Measurements from ENCODE around the gene GP5. TPM values are rescaled to one million over a fixed set of nuclear protein-coding genes. Genes with fewer than 3 reads are reported as not detected.

GP5 gene
- total and polyA plus RNA-seq, 2 donors (not counting 1 experiment from before 2014, with no cell fraction given) = 0.01 to 0.15 TPM

DNA sequence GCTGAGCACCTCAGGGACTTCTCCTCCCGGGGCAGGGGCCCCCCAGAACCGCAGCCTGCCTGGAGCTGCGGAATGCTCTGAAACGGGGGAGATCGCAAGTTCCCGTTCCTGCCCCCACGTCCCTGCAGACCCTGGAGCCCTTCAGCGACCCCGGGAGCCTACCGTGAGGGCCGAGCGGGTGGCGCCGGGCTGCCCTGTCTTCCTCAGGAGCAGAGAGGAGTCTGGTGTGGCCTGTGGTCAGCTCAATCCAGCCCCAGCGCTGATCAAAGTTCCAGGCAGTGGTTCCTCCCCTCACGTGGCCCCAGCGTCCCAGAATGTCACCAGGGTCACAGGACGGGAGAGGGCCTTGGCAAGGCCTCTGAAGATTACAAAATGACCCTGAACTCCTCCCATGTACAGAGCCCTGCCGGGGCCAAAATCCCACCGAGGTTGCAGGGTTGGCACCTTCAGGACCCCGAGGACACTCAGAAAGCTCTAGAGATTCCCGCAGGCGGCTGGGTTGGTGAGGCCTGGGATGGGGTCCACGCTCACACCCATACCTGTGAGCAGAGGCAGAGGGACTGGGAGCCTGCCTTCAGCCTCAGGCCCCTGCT, 47.9 kb downstream of the GP5 start, which contains the start of gene CPN2:
Gene CPN2, minus strand, starts transcription at position 249 of the 593 bp plus-strand sequence. CDS start 8,626 bp downstream, outside the sequence.
- H3K27me3 ChIP-seq (replicated peaks in 1 of 4; ENCODE audit: control extremely low read depth in 1 of 4, control insufficient read depth in 3 of 4, insufficient read depth in 4 of 4, low read length in 3 of 4) = no peaks in the 10 kb centered on the region
- H3K4me1 ChIP-seq (ENCODE audit: control insufficient read depth in 2 of 2, insufficient read depth in 2 of 2, low read length in 2 of 2) = no peaks in the 10 kb centered on the region
- DNase-seq (no peak), ATAC-seq (ENCODE audit: low read depth) (no peak)
- no peak within 1 kb of the TSS for H3K4me3 Mint-ChIP-seq
- CTCF ChIA-PET = no interaction called here
- H4K20me1 ChIP-seq (ENCODE audit: control insufficient read depth, insufficient read depth, low read length, poor library complexity, severe bottlenecking) = no peaks in the 10 kb centered on the region
- H2AFZ ChIP-seq (ENCODE audit: insufficient read depth, low read depth, low read length, poor library complexity, severe bottlenecking) = no peak within 1 kb of the TSS
- no peak within 1 kb of the TSS for H3K4me2 ChIP-seq (replicated peaks; ENCODE audit: low read depth, low read length, poor library complexity, severe bottlenecking)
- intact Hi-C loops (cut with micrococcal nuclease) = no loop called here
- H3K9me3 Mint-ChIP-seq (ENCODE audit: insufficient read depth) = no peaks in the 10 kb centered on the region
- peaks cover 3% of the 10 kb centered on the region for H3K27me3 Mint-ChIP-seq
- 93% methylated on average over 22 of the region's 24 CpGs for WGBS (ENCODE audit: insufficient coverage)
- H3K9me3 ChIP-seq (ENCODE audit: control extremely low read depth in 1 of 3, control insufficient read depth in 2 of 3, insufficient read depth in 1 of 3, low read length in 2 of 3) = no peaks in the 10 kb centered on the region
- no peak within 1 kb of the TSS for H3K4me3 ChIP-seq (ENCODE audit: control extremely low read depth in 1 of 5, extremely low read depth in 1 of 5, insufficient read depth in 1 of 5, low read depth in 2 of 5, low read length in 4 of 5)
- H3K9ac ChIP-seq (ENCODE audit: low read length) = no peak within 1 kb of the TSS
- POLR2A ChIA-PET = no interaction called here
- TF ChIP-seq, protein P1, sequence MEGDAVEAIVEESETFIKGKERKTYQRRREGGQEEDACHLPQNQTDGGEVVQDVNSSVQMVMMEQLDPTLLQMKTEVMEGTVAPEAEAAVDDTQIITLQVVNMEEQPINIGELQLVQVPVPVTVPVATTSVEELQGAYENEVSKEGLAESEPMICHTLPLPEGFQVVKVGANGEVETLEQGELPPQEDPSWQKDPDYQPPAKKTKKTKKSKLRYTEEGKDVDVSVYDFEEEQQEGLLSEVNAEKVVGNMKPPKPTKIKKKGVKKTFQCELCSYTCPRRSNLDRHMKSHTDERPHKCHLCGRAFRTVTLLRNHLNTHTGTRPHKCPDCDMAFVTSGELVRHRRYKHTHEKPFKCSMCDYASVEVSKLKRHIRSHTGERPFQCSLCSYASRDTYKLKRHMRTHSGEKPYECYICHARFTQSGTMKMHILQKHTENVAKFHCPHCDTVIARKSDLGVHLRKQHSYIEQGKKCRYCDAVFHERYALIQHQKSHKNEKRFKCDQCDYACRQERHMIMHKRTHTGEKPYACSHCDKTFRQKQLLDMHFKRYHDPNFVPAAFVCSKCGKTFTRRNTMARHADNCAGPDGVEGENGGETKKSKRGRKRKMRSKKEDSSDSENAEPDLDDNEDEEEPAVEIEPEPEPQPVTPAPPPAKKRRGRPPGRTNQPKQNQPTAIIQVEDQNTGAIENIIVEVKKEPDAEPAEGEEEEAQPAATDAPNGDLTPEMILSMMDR (IDR thresholded peaks at IDR 0.05) = no peak
- no peak for TF ChIP-seq EZH2 (IDR thresholded peaks at IDR 0.05; ENCODE audit: borderline replicate concordance, insufficient read depth, low read depth, low read length, poor library complexity, severe bottlenecking)
- H3K27ac Mint-ChIP-seq = no peak within 1 kb of the TSS
- no peak within 1 kb of the TSS for H3K27ac ChIP-seq (ENCODE audit: low read length in 2 of 2)
- no peaks in the 10 kb centered on the region for H3K79me2 ChIP-seq (ENCODE audit: control insufficient read depth, insufficient read depth, low read length)
- H3K4me1 Mint-ChIP-seq = no peaks in the 10 kb centered on the region
- no peaks in the 10 kb centered on the region for H3K36me3 ChIP-seq (replicated peaks in 1 of 2; ENCODE audit: control extremely low read depth in 1 of 2, control insufficient read depth in 1 of 2, extremely low read depth in 1 of 2, insufficient read depth in 2 of 2, low read length in 1 of 2)

GRCh38 chr3:194350726-194351071, 48.4 kb downstream of the GP5 start:
- no peaks in the 10 kb centered on the region for H3K9me3 Mint-ChIP-seq (ENCODE audit: insufficient read depth)
- WGBS (ENCODE audit: insufficient coverage) = 100% methylated on average over 1 of the region's 3 CpGs
- no peak overlapping the region for H3K27ac Mint-ChIP-seq
- CTCF ChIA-PET = no interaction called here
- no peaks in the 10 kb centered on the region for H3K27me3 ChIP-seq (replicated peaks in 1 of 4; ENCODE audit: control extremely low read depth in 1 of 4, control insufficient read depth in 3 of 4, insufficient read depth in 4 of 4, low read length in 3 of 4)
- H2AFZ ChIP-seq (ENCODE audit: insufficient read depth, low read depth, low read length, poor library complexity, severe bottlenecking) = no peak overlapping the region
- H3K27me3 Mint-ChIP-seq = peaks cover 6% of the 10 kb centered on the region
- H3K4me3 Mint-ChIP-seq = no peak overlapping the region
- no peak for ATAC-seq (ENCODE audit: low read depth)
- H3K4me1 Mint-ChIP-seq = no peaks in the 10 kb centered on the region
- no peaks in the 10 kb centered on the region for H3K4me1 ChIP-seq (ENCODE audit: control insufficient read depth in 2 of 2, insufficient read depth in 2 of 2, low read length in 2 of 2)
- POLR2A ChIA-PET = no interaction called here
- no peak overlapping the region for H3K4me3 ChIP-seq (ENCODE audit: control extremely low read depth in 1 of 5, extremely low read depth in 1 of 5, insufficient read depth in 1 of 5, low read depth in 2 of 5, low read length in 4 of 5)
- no peak for DNase-seq
- no peak overlapping the region for H3K27ac ChIP-seq (ENCODE audit: low read length in 2 of 2)
- no peaks in the 10 kb centered on the region for H3K9me3 ChIP-seq (ENCODE audit: control extremely low read depth in 1 of 3, control insufficient read depth in 2 of 3, insufficient read depth in 1 of 3, low read length in 2 of 3)
- intact Hi-C loops (cut with micrococcal nuclease) = no loop called here
- H3K4me2 ChIP-seq (replicated peaks; ENCODE audit: low read depth, low read length, poor library complexity, severe bottlenecking) = no peak overlapping the region
- no peak overlapping the region for H3K9ac ChIP-seq (ENCODE audit: low read length)
- no peaks in the 10 kb centered on the region for H3K36me3 ChIP-seq (replicated peaks in 1 of 2; ENCODE audit: control extremely low read depth in 1 of 2, control insufficient read depth in 1 of 2, extremely low read depth in 1 of 2, insufficient read depth in 2 of 2, low read length in 1 of 2)
- TF ChIP-seq EZH2 (IDR thresholded peaks at IDR 0.05; ENCODE audit: borderline replicate concordance, insufficient read depth, low read depth, low read length, poor library complexity, severe bottlenecking) = no peak
- TF ChIP-seq, protein P1 (IDR thresholded peaks at IDR 0.05) = no peak
- H4K20me1 ChIP-seq (ENCODE audit: control insufficient read depth, insufficient read depth, low read length, poor library complexity, severe bottlenecking) = no peaks in the 10 kb centered on the region
- no peaks in the 10 kb centered on the region for H3K79me2 ChIP-seq (ENCODE audit: control insufficient read depth, insufficient read depth, low read length)
